K562 (cell line): Measurements from ENCODE around the gene FAM53B.

ENCODE experiments used
- FOSL1 ChIP-seq: fragments of 200-800 bp; sonication (Bioruptor generic); conservative IDR thresholded peaks from 2 replicates; pipeline ENCODE4 v1.6.1; 2016; ENCODE audit warnings: missing genetic modification characterization, missing compliant biosample characterization
- MAZ ChIP-seq, 2 experiments: fragments of 450-650 bp in 1 of 2; sonication (generic) in 1 of 2; formaldehyde crosslinking; IDR thresholded peaks in 1 of 2; conservative IDR thresholded peaks in 1 of 2; 2 replicates each; pipeline versions ENCODE4 v1.4.0 to v1.5.0; 2020; ENCODE audit warnings: mild to moderate bottlenecking in 1 of 2, missing genetic modification reagents in 1 of 2
- NRF1 ChIP-seq, 2 experiments: fragments of 450-650 bp; IDR thresholded peaks in 1 of 2; conservative IDR thresholded peaks in 1 of 2; 2 replicates each; pipeline ENCODE4 v1.6.1; 2014; ENCODE audit warnings: mild to moderate bottlenecking in 2 of 2

- TF ChIP-seq NRF1 (conservative IDR thresholded peaks at IDR 0.05 in 1 of 2, IDR thresholded peaks at IDR 0.05 in 1 of 2) (no peak), FOSL1 (tag) (no peak), MAZ (CRISPR knock-in tag; conservative IDR thresholded peaks at IDR 0.05 in 1 of 2, IDR thresholded peaks at IDR 0.05 in 1 of 2) (no peak)
Observed at GRCh38 chr10:124754227-124754626, 10.0 kb upstream of the FAM53B start.
